IPS-20b (cell line): Measurements from ENCODE around the gene RGCC.

Source experiments
- H3K27ac ChIP-seq: one replicate; pipeline ENCODE4 v1.5.1; 2013; ENCODE audit warnings: low read length
- H3K27me3 ChIP-seq: 2 replicates; pipeline ENCODE4 v1.6.1; 2013; ENCODE audit warnings: mild to moderate bottlenecking, low read length, inconsistent platforms; ENCODE audit not compliant: insufficient read depth
- H3K36me3 ChIP-seq: 2 replicates; pipeline ENCODE4 v1.6.1; 2013; ENCODE audit warnings: low read depth, mild to moderate bottlenecking, inconsistent platforms, low read length, moderate library complexity; ENCODE audit not compliant: insufficient read depth
- H3K4me1 ChIP-seq: 2 replicates; pipeline ENCODE4 v1.6.1; 2013; ENCODE audit warnings: mild to moderate bottlenecking, control low read depth, inconsistent platforms, low read length, moderate library complexity; ENCODE audit not compliant: insufficient read depth
- H3K4me3 ChIP-seq: 2 replicates; pipeline ENCODE4 v1.5.1; 2013; ENCODE audit warnings: mild to moderate bottlenecking, low read length, inconsistent platforms
- H3K9ac ChIP-seq: 2 replicates; pipeline ENCODE4 v1.6.1; 2013; ENCODE audit warnings: low read depth, mild to moderate bottlenecking, inconsistent platforms, low read length, moderate library complexity
- H3K9me3 ChIP-seq: 2 replicates; pipeline ENCODE4 v1.6.1; 2013; ENCODE audit warnings: mild to moderate bottlenecking, low read depth, low read length, inconsistent platforms; ENCODE audit not compliant: insufficient read depth

RGCC gene

DNA sequence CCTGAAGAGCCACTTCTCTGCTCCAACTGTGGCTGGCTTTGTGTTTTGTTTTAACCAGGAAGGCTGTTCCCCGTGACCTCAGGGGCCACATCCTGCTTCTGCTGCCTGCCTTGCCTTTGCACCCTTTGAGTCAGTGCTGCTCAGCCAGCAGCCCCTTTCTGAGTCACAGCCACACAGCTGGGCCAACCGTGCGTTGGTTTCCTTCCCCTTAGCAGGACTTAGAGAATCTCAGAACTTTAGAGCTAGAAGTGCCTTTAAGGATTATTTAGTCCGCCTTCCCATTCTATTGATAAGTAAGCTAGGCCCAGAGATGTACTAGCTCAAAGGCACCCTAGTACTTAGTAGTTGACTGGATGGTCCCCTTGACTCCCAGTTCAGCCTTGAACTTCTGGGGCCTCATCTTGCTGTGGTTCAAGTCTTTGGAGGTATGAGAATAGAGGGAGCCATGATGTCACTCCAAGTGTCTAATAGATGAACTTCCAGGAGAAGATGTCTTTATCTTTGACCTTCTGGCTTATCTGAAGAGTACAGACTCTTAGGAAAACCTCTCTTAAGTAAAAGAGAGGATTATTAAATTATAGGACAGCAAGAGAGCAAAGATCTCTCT lies 8.0 kb downstream of the RGCC start:
- Histone ChIP-seq H3K4me1 (no peaks in the 10 kb centered on the region), H3K27me3 (peaks cover 12% of the 10 kb centered on the region), H3K27ac (no peak overlapping the region), H3K36me3 (no peaks in the 10 kb centered on the region), H3K4me3 (no peak overlapping the region), H3K9me3 (no peaks in the 10 kb centered on the region), H3K9ac (no peak overlapping the region)

DNA sequence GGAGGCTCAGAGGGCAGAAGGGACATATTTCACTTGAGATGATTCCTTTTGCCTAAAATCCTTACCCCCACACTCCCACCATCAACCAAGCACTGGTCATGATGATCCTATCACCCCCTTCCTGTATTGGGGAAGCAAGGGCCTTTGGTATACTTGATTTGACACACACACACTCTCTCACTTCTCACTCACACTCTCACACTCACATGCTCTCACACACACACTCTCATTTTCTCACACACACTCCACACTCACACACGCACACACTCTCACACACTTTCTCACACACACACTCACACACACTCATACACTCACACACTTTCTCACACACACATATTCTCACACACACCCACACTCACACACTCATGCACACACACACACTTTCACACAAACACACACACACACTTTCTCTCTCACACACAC lies 8.6 kb downstream of the RGCC start:
- peaks cover 9% of the 10 kb centered on the region; the same call in 1 of the 2 replicates for H3K27me3 ChIP-seq
- no peaks in the 10 kb centered on the region for H3K9me3 ChIP-seq
- no peak overlapping the region for H3K27ac ChIP-seq
- no peaks in the 10 kb centered on the region for H3K4me1 ChIP-seq
- H3K36me3 ChIP-seq: no peaks in the 10 kb centered on the region
- H3K4me3 ChIP-seq: no peak overlapping the region
- no peak overlapping the region for H3K9ac ChIP-seq

DNA sequence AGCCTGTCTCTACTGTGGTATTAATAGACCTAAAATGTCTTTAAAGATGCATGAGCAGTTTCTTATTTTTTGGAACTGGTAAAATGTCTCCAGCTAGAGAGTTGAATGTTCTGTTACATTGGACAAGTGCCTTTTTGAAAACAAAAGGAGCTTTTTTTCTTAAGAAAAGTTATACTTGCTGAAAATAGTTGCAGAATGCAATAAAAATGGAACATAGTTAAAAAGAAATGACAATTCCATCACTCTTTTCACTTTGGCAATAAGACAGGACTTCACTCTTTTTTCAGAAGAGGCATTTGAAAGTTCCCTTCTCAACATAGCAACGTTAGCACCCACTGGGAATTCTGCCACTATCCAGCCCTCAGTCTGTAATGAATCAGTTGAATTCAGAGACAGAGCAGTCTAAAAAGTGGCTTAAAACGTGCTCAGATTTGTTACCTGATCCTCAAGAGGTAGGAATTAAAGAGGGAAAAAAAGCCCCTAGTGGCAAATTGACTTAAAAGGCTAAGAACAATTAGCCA lies 10.1 kb downstream of the RGCC start:
- Histone ChIP-seq H3K27me3 (no peaks in the 10 kb centered on the region), H3K4me3 (no peak overlapping the region), H3K9me3 (no peaks in the 10 kb centered on the region), H3K27ac (no peak overlapping the region), H3K9ac (no peak overlapping the region), H3K4me1 (no peaks in the 10 kb centered on the region), H3K36me3 (no peaks in the 10 kb centered on the region)

DNA sequence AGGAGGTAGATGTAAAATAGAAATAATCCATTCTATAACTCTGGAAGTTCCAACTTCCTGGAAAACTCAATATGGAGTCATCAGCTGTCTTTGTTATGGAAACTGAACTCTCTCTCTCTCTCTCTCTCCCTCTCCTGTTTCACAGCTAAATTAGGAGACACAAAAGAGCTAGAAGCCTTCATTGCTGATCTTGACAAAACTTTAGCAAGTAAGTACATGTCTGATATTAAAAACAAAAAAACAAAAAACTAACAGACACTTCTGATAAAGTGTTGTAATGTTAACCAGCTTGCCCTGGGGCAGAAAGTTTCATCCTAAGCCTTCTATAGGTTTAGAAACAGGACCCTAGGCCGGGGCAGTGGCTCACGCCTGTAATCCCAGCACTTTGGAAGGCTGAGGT lies 11.3 kb downstream of the RGCC start:
- no peak overlapping the region for H3K27ac ChIP-seq
- H3K4me3 ChIP-seq: no peak overlapping the region
- H3K27me3 ChIP-seq: no peaks in the 10 kb centered on the region
- no peaks in the 10 kb centered on the region for H3K36me3 ChIP-seq
- no peaks in the 10 kb centered on the region for H3K4me1 ChIP-seq
- no peaks in the 10 kb centered on the region for H3K9me3 ChIP-seq
- no peak overlapping the region for H3K9ac ChIP-seq

DNA sequence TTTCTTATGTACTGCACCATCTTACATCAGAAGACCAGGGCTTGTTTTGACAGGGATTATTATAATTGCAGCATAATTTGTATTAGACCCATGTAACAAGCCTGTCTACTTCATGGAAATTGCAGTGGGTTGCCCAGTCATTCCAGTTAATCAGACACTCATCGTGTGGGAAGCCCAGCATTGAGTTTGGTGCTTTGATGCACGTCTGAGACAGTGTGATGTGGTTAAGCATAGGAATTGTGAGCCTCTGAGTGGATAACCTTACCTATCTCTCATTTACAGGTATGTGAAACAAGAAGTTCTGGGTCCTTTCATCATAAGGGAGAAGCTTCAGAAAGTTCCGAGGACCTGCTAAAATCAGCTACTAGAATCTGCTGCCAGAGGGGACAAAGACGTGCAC lies 12.8 kb downstream of the RGCC start:
- H3K4me3 ChIP-seq: no peak overlapping the region
- H3K36me3 ChIP-seq: no peaks in the 10 kb centered on the region
- no peaks in the 10 kb centered on the region for H3K27me3 ChIP-seq
- H3K9me3 ChIP-seq: no peaks in the 10 kb centered on the region
- H3K9ac ChIP-seq: no peak overlapping the region
- H3K4me1 ChIP-seq: no peaks in the 10 kb centered on the region
- no peak overlapping the region for H3K27ac ChIP-seq

DNA sequence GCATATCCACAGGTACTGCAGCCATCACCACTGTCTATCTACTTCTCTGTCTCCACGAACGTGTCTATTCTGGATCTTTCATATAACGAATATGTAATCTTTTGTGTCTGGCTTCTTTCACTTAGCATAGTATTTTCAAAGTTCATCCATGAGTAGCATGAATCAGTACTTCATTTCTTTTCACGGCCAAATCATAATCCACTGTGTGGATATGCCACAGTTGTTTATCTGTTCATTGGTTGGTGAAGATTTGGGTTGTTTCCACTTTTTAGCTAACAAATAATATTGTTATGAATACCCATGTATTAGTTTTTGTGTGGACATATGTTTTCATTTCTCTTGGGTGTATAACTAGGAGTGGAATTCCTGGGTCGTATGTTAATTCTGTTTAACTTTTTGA lies 14.4 kb downstream of the RGCC start:
- Histone ChIP-seq H3K4me1 (no peaks in the 10 kb centered on the region), H3K36me3 (no peaks in the 10 kb centered on the region), H3K9me3 (no peaks in the 10 kb centered on the region)

DNA sequence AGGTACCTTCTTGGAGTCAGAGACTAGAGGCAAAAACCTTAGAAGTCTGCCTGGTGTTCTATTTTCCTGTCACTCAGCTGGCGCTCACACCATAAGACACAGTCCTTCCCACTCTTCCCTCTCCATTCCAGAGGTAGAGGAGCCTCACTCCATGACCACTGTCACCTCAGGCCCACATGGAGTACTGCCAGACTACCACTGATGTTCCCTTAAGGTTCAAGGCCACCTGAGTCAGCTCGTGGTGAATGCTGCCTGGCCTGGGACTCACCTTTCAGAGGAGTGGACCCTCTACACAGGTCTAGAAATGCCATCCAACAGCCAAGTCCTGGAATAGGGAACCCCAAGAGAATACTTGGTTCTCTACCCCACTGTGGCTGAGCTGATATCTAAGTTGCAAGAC lies 29.9 kb downstream of the RGCC start:
- no peaks in the 10 kb centered on the region for H3K36me3 ChIP-seq
- no peaks in the 10 kb centered on the region for H3K4me1 ChIP-seq
- H3K27ac ChIP-seq: no peak overlapping the region
- no peaks in the 10 kb centered on the region for H3K27me3 ChIP-seq
- no peak overlapping the region for H3K9ac ChIP-seq
- H3K4me3 ChIP-seq: no peak overlapping the region
- H3K9me3 ChIP-seq: no peaks in the 10 kb centered on the region

More for the DNA sequence above, 14.4 kb downstream of the RGCC start:
- Histone ChIP-seq H3K9ac (no peak overlapping the region), H3K4me3 (no peak overlapping the region), H3K27ac (no peak overlapping the region), H3K27me3 (no peaks in the 10 kb centered on the region)

DNA sequence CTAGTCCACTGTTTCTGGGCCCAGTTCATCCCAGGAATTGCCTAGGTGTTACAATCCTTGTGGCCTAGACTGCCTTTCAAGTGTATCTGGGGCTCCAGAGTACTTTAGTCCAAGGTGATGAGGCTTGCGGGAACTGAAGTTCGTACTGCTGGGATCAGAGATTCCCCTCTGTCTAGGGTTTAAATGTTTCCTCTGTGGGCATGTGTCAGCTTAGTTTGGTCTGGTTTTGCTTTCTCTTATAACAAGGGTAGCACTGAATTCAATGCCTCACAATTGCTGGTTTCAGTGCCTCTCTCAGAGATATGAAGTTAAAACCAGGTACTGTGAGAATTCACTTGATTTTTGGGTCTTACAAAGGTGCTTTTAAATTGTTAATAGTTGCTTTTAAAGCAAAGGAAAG lies 30.8 kb downstream of the RGCC start:
- H3K4me3 ChIP-seq: no peak overlapping the region
- H3K9ac ChIP-seq: no peak overlapping the region
- no peak overlapping the region for H3K27ac ChIP-seq
- no peaks in the 10 kb centered on the region for H3K4me1 ChIP-seq
- no peaks in the 10 kb centered on the region for H3K9me3 ChIP-seq
- H3K27me3 ChIP-seq: no peaks in the 10 kb centered on the region
- no peaks in the 10 kb centered on the region for H3K36me3 ChIP-seq

DNA sequence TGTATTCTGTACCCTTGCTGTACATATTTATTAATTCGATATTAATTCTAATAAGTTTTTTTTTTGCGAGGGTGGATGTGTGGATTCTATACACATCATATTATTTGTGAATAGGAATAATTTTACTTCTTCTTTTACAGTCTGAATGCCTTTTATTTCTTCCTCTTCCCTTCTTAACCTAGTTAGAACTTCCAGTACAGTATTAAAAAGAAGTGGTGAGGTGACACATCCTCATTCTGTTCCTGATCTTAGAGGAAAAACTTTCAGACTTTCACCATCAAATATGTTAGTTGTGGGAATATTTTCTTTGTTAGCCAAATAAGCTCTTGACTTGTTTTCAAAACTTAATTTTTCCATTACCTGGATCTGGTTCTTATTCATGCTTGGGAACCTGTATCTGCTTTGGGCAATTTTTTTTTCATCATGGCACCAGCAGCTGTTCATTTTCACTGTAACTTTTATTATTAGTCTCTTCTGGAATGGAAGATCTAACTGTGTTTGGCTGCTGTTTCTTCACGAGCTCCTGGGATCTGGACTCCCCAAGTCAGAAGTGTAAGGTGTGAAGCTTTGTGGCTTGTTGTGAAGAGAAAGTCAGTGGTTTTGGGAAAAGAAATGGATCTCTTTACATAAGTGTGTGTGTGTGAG lies 33.1 kb downstream of the RGCC start:
- H3K36me3 ChIP-seq: no peaks in the 10 kb centered on the region
- H3K9me3 ChIP-seq: no peaks in the 10 kb centered on the region
- H3K27ac ChIP-seq: no peak overlapping the region
- H3K4me1 ChIP-seq: no peaks in the 10 kb centered on the region
- no peak overlapping the region for H3K9ac ChIP-seq
- no peaks in the 10 kb centered on the region for H3K27me3 ChIP-seq
- no peak overlapping the region for H3K4me3 ChIP-seq

DNA sequence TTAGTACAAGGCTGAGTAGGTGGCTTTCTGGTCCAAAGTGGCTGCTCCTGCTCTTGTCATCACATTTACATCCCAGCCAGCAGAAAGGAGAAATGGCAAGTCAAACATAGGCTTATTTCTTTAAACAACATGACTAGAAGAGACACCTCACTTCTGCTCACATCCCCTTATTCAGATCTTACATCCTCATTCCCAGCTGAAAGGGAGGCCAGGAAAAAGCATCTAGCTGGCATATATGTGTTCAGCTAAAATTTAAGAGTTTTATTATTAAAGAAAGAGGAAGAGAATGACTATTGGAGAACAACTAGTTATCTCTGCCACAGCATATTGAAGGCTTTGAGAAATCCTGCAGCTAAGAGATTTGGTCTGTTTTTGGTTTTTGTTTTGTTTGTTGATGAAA lies 34.1 kb downstream of the RGCC start:
- no peak overlapping the region for H3K4me3 ChIP-seq
- H3K9me3 ChIP-seq: no peaks in the 10 kb centered on the region
- no peaks in the 10 kb centered on the region for H3K36me3 ChIP-seq
- no peaks in the 10 kb centered on the region for H3K4me1 ChIP-seq
- H3K27ac ChIP-seq: no peak overlapping the region
- no peaks in the 10 kb centered on the region for H3K27me3 ChIP-seq
- no peak overlapping the region for H3K9ac ChIP-seq

DNA sequence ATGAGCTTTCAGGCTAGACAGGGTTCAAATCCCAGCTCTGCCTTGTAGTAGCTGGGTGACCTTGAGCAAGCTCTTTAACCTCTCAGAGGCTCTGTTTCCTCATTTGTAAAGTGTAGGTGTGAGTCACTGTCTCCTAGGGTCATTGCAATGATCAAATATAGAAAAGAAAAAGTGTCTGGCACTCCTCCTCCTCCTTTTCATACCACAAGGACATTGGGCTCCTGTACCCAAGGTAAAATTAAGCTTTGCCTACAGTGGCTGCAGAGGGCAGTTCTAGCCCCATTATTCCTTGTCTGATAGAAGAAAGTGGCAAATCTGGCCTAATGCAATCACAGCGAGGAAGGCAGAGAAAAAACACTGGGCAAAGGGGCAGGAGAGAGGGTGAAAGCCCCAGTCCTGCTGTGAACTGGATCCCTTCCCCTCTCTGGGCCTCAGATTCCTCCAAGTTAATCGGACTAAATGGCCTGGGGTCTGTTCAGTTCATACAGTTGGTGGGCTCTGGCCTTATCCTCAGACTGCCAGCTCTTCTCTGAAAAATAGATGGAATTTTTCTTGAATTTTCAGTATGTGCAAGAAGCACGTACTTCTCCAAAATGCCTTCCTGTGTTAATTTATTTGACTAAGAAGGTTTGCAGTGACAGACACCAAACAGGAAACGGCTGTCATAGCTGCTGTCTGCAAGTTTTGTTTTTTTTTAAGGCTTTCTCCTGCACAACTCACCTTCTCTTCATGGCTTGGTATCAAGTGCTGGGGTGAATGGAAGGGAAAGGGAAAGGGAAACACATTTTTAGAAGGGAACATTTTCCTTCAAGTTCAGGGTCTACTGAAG lies 35.3 kb downstream of the RGCC start:
- H3K4me3 ChIP-seq: no peak overlapping the region
- H3K9me3 ChIP-seq: no peaks in the 10 kb centered on the region
- no peak overlapping the region for H3K27ac ChIP-seq
- no peaks in the 10 kb centered on the region for H3K27me3 ChIP-seq
- H3K9ac ChIP-seq: no peak overlapping the region
- H3K4me1 ChIP-seq: no peaks in the 10 kb centered on the region
- no peaks in the 10 kb centered on the region for H3K36me3 ChIP-seq

DNA sequence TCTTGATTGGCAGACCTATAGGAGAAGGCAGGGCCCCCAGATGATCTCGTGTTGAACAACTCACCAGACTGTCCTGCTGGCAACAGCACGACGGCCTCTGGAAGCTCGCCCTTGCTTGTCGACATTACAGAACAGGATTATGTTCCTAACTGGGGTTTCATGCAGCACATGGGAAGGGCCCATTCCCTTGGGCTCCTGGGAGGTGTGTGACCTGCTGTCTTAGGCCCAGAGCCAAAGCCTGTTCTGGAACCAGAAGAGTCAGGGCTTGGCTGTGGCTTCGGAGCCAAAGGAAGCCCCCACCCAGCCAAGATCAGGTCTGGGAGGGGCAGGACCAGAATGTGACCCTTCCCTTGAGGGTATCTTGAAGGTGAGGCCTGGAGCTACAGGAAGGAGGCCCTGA lies 36.9 kb downstream of the RGCC start:
- Histone ChIP-seq H3K4me1 (no peaks in the 10 kb centered on the region), H3K4me3 (no peak overlapping the region), H3K27ac (no peak overlapping the region), H3K9ac (no peak overlapping the region), H3K9me3 (no peaks in the 10 kb centered on the region), H3K27me3 (no peaks in the 10 kb centered on the region), H3K36me3 (no peaks in the 10 kb centered on the region)
